GM19240 (cell line): ENCODE measurements around the gene C13orf46.

ENCODE experiments used
- DNase-seq: peaks from one replicate; pipeline ENCODE4 v3.0.0; 2011; ENCODE audit warnings: low spot score; ENCODE audit not compliant: insufficient read length

C13orf46 gene

DNA sequence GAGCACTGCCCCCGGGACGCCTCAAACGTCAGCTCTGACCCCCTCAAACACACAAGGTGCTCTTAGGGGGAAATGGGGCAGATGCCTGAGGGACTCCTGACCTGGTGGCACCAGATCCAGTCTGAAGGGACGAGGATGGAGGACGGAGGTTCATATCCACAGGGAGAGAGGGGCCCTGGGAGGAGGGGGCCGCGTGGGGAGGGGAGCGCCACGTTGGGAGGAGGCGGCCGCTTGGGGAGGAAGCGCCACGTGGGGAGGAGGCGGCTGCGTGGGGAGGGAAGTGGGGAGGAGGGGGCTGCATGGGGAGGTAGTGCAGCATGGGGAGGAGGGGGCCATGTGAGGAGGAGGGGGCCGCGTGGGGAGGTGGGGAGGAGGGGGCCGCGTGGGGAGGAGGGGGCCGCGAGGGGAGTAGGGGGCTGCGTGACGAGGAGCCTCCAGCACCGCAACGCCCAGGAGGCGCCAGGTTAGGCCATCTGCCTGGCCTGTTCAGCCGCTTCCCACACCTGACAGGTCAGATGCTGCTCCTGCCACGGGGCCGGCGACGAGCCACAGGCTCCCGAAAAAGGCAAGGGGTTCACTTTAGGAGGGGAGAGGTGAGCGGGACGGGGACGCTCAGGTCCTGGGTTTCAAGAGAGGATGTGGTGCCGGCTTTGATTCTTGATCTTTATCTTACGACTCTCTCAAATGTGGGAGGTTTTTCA, 36.7 kb upstream of the C13orf46 start:
- DNase-seq, result no peak

DNA sequence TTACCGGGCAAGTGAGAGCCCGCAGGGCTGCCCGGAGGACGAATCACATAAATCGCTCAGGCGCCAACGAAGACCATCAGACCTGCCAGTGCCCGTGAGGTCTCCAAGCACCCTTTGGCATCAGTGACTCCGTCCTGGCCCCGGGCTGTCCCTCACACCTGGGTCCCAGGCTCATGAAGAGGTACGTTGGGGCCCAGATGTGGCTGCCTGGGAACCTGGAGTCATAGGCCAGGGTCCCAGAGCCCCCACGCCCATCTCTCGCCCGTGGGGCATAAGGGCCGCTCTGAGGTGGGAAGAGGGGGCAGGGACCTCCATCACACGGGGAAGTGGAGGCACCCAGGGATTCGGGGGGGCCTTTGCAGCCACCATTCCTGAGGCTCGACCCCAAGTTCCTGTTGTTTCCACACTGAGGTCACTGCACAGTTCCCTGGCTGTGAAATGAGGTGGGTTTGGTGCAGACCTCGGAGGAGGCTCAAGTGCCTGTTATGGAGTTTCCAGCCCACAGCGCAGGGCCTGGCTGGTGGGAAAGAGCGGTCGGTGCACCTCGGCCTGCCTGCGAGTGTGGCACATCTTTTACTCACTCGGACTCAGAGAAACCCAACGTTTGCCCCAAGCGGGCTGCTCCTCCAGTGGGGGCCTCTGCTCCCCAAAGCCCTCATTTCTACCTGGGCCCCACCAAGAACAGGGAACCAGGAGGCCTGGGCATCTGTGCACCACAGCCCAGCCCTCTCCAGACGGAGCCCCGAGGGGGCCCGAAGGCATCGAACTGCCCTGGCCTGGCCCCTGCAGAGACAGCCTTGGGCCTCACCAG, 35.9 kb upstream of the C13orf46 start:
- DNase-seq, result no peak

DNA sequence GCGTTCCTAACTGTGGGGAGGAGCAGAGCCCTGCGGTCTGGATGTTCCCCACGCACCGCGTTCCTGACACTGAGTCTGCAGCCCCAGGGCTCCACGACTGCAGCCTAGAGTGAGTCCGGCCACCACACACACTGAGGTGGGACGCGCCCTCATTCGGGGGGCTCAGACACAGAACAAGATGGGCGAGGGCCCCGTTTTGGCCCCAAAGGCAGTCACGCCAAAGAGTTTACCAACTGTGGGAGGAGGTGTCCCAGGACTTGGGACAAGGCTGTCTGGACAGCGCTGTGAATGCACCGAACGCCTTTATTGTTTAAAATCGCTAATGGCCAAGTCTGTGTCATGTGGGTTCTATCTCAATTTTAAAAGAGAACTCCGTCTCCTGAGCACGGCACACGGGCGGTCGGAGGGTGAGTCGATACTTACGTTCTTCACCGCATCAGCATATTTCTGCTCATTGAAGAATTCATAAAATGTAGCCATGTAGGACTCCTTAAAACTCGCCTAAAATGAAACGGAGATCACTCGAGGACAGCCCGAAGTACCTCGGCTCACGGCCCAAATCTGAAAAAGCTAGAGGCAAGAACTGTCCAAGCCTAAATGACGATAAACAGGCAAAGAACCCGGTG, 35.2 kb upstream of the C13orf46 start:
- DNase-seq, result no peak

GRCh38 chr13:114007566-114007965, 33.7 kb upstream of the C13orf46 start:
- no peak for DNase-seq

- DNase-seq, result no peak
Measured at GRCh38 chr13:114005206-114005724, 31.4 kb upstream of the C13orf46 start.

GRCh38 chr13:114004420-114005205, 30.7 kb upstream of the C13orf46 start:
- DNase-seq, result no peak

DNA sequence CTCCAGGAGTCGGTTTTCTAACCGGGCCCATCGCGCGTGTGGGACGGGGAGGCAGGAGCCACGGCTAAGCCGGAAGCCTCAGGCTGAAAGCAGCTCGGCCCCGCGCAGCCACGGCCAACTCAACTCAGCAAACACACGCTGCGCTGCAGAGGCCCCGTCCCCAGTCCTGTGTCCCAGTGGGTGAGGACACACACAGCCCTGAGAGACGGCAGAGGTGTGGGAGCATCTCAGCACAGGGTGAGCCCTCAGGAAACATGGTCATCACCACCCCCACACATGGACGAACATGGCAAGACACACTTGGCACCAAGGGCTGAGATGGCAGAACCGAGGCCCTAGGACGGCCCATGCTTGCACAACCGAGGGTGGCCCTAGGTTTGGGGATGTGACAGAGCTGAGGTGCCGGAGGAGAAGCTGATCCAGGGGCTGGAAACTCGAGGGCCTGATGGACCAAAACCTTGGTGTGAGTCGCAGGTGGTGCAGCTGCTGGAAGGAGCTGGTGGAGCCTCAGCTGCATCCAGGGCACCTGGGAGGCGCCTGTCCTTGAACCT, 29.0 kb upstream of the C13orf46 start:
- no peak for DNase-seq

DNA sequence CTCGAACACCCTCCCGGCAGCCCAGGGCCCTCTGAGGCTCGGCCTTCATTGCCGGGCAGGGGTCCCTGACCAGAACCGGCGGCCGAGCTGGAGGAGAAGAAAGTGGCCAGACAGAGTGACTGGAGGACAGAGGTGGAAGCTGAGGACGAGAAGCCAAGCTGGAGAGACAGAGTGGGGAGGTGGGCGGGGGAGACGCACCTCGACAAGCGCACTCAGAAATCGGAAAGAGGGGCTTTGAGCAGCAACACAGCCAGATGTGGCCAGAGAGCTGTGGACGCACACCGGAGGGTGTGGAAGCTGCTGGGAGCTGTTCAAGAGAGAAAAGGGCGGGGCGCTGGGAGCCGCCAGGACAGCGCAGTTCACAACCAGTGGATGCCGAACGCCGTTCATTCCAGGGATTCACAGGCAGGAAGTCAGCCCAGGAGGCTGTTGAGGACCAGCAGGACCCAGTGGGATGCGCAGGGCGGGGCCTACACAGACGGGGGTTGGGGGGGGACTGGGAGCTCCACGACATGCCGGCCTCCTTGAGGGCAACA, 28.2 kb upstream of the C13orf46 start:
- DNase-seq, result no peak

DNA sequence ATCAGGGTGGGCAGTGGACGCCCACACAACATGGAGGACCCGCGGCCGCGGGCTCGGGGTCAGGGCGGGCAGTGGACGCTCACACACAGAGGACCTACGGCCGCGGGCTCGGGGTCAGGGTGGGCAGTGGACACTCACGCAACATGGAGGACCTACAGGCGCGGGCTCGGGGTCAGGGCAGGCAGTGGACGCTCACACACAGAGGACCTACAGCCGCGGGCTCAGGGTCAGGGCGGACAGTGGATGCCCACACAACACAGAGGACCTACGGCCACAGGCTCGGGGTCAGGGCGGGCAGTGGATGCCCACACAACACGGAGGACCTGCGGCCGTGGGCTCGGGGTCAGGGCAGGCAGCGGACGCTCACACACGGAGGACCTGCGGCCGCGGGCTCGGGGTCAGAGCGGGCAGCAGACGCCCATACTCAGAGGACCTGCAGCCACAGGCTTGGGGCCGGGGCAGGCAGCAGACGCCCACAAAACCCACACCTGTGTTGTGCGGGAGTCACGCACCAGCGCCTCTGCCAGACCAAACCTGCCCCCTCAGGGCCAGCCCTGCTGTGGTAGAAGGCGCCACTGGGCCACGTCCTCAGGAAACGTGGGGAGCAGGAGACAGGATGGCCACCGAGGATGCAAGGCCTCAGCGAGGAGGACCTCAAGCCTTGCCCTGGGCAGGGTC, 27.6 kb upstream of the C13orf46 start:
- DNase-seq, result no peak

- no peak for DNase-seq
Measured at GRCh38 chr13:114000151-114001040, 26.5 kb upstream of the C13orf46 start.

GRCh38 chr13:113999618-113999910, 25.7 kb upstream of the C13orf46 start:
- DNase-seq, result no peak

DNA sequence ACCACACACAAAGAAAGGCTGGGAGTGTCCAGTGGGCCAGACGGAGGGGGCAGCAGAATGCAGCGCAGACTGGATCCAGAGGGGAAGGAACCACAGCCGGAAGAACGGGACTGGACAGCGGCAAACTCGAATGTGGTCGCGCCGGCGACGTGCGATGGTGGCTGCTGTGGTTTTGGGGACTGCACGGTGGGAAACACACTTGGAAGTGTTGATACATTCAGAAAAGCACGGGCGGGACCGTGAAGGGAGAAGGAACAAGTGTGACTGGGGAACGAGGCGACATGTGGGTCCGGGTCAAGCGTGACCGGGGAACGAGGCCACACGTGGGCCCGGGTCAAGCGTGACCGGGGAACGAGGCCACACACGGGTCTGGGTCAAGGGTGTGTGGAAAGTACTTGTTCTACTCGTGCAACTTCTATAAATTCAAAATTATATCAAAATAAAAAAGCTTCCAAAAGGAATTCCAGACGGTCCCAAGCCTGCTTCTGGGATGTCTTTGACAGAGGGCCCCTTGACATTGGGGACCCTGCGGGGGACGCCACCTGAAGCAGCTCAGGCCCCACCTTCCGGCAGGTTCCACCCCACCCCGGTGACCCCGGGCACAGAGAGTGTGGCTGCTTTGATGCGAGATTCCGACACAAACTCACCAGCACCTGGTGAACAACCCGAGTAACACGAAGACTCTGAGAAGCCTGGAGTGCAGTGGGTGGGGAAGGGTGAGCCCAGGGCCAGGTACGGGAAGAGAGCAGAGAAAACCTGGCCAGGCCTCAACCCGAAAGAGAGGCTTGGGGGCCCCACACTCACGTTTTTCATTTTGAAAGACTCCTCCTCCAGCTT, 25.1 kb upstream of the C13orf46 start:
- no peak for DNase-seq

DNA sequence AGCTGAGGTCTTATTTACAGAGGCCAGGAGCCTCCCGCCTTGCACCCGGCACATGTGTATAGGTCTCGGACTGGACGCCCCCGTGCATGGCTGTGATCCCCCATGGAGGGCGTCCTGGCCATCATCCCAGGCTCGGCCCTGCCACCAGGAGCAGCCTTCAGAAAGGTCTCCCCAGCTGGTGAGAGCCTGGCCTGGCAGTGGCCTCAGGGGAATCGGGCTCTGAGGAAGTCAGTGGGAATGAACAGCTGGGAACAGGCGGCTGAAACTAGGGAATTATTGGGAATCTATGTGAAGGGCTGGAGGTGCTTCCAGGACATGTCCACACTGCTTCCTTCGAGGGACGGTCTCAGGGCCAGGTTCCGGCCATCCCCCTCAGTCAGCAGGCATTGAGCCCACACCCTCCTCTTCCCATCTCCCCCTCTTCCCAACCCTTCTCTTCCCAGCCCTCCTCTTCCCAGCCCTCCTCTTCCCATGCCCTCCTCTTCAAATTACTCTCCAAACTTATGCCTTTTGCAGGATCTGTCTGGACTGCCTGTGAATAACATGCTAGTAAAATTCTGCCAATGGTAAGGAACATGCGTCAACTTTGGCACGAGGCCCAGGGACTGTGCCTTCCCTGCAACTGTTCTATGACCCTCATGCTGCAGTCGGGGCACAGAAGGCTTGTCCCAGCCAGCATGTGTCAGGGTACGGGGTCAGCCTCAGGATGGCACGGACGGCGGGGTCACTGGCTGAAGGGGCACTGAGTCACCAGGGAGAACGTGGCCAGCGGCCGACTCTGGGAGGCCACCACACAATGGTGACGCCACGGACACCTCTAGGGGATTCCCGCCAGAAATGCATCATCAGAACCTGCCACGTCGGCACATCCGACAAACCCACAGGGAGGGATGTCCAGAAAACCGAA, 24.2 kb upstream of the C13orf46 start:
- no peak for DNase-seq

DNA sequence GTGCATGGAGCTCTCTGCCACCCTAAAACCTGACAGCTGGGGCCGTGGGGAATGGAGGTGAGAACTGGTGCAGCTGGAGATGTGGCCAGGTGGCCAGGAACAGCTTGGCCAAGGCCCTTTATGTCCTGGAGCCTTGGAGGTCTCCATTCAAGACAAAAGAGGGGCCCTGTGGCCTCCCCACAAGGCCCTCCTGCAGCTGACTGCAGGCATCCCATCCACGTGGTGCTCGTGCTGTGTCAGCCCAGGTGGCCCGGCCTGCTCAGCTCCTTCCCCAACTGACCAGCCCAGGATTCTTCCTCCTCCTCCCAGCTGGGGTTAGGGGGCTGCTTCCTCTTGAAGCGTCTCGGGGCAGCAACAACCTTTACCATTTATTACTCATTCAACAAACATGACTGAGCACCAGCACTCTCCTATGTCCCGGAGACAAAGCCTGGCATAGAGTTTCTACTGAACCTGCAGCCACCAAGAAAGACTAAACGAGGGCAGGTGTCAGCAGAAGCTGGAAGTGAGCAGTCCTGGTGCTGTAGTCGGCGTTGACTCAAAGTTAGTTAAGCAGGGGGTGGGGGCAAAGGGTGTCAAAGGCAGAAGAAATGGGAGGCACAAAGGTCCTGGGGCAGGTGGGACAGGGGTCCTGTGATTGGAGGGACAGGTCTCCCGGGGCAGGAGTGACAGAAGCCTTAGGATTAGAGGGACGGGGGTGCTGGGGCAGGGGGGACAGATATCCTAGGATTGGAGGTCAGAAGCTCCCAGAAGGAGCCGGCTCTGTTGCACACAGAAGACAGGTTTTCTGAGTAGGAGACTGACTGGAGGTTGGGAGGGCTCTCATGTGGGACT, 23.3 kb upstream of the C13orf46 start:
- no peak for DNase-seq

DNA sequence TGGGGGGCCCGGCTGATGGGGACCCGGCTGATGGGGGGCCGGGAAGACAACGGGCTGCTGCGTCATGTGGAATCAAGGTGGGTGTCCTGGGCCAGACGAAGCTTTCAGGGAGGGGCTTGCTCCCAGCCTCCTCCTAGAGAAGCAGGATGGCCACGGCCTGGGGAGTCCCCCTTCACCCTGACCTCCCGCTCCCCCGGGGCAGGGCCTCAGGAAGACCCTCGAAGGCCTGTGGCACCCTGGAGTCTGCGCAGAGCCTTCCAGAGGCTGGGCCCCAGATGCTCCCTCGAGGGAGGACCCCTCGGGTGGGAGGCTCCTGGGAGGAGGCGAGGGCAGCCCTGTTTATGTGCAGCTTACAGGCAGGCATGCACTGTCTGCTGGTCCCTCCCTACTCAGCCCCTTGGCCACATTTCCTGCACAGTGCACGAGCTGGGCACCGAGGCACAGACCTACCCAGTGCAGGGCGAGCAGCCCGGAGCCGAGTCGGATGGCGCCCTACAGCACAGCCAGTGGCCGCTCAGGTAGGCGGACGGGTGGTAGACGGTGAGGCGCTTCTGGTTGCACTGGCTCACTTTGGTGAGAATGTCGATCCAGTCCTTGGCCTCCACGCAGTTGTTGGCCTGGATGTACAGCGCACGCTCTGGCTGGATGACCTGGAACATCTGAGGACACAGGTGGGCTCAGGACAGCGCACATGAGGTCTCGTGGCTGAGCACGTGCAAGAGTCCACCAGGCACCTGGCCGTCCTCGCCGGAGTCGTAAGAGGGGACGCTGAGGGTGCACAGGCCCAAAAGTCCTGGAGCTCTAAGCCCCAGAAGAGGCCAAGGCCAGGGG, 22.4 kb upstream of the C13orf46 start:
- no peak for DNase-seq
